ENCODE measurements around the gene FAAH.
A peak's percentile ranks its signal among the peaks of the same experiment; 100 is the strongest.

Gene FAAH

GRCh38 chr1:46411010-46411405 is 16.9 kb downstream of the FAAH start:
- H3K4me3 ChIP-seq (ENCODE audit: low read depth, low read length) = no peak overlapping the region
- TF ChIP-seq CTCF (conservative IDR thresholded peaks at IDR 0.05; ENCODE audit: low read depth, low read length) = no peak
- DNase-seq (ENCODE audit: low read depth) = no peak

- no peak overlapping the region for H3K4me3 ChIP-seq (ENCODE audit: low read depth, low read length)
- DNase-seq (ENCODE audit: low read depth) = no peak
- peak; percentile 40 for TF ChIP-seq CTCF (conservative IDR thresholded peaks at IDR 0.05; ENCODE audit: low read depth, low read length)
Measured at GRCh38 chr1:46411601-46412341, 17.7 kb downstream of the FAAH start.

GRCh38 chr1:46412893-46413595 is 18.9 kb downstream of the FAAH start:
- no peak overlapping the region for H3K4me3 ChIP-seq (ENCODE audit: low read depth, low read length)
- no peak for TF ChIP-seq CTCF (conservative IDR thresholded peaks at IDR 0.05; ENCODE audit: low read depth, low read length)
- no peak for DNase-seq (ENCODE audit: low read depth)

GRCh38 chr1:46413596-46413985 is 19.5 kb downstream of the FAAH start:
- peak; percentile 57 for TF ChIP-seq CTCF (conservative IDR thresholded peaks at IDR 0.05; ENCODE audit: low read depth, low read length)
- no peak overlapping the region for H3K4me3 ChIP-seq (ENCODE audit: low read depth, low read length)
- DNase-seq (ENCODE audit: low read depth) = peak; percentile 35

GRCh38 chr1:46415514-46415913 is 21.4 kb downstream of the FAAH start:
- DNase-seq (ENCODE audit: low read depth) = no peak
- no peak overlapping the region for H3K4me3 ChIP-seq (ENCODE audit: low read depth, low read length)
- no peak for TF ChIP-seq CTCF (conservative IDR thresholded peaks at IDR 0.05; ENCODE audit: low read depth, low read length)

GRCh38 chr1:46418976-46419375 is 24.9 kb downstream of the FAAH start:
- TF ChIP-seq CTCF (conservative IDR thresholded peaks at IDR 0.05; ENCODE audit: low read depth, low read length) = no peak
- DNase-seq (ENCODE audit: low read depth) = no peak
- H3K4me3 ChIP-seq (ENCODE audit: low read depth, low read length) = no peak overlapping the region

GRCh38 chr1:46420533-46420915 is 26.4 kb downstream of the FAAH start:
- no peak for DNase-seq (ENCODE audit: low read depth)
- TF ChIP-seq CTCF (conservative IDR thresholded peaks at IDR 0.05; ENCODE audit: low read depth, low read length) = no peak
- H3K4me3 ChIP-seq (ENCODE audit: low read depth, low read length) = no peak overlapping the region

All from choroid plexus epithelial cell (primary cell).